SW 1271 (cell line): Measurements from ENCODE around the gene CRYAA.
"Not testable (repeated sequence)": the region's sequence is repeated elsewhere in the genome, so short reads cannot be mapped to it uniquely, and the experiment has no call there.

Experiments used
- DNase-seq, 2 experiments: peaks; one replicate each; lab custom pipeline; 2025; lab: John Stamatoyannopoulos, UW

Gene CRYAA

GRCh38 chr21:43168708-43169107 is at the start of gene CRYAA:
Gene CRYAA, plus strand, starts transcription at chr21:43169008. Its CDS starts 92 bp downstream, at chr21:43169100.
- DNase-seq: not testable (repeated sequence)

- DNase-seq: not testable (repeated sequence)
Observed at GRCh38 chr21:43130094-43130493, 38.7 kb upstream of the CRYAA start.

- DNase-seq: not testable (repeated sequence)
Observed at GRCh38 chr21:43134520-43134919, 34.3 kb upstream of the CRYAA start.

- not testable (repeated sequence) for DNase-seq
Observed at GRCh38 chr21:43138944-43139343, 29.9 kb upstream of the CRYAA start.

GRCh38 chr21:43141407-43141806 is 27.4 kb upstream of the CRYAA start:
- not testable (repeated sequence) for DNase-seq

GRCh38 chr21:43146637-43147036 is 22.2 kb upstream of the CRYAA start:
- not testable (repeated sequence) for DNase-seq

GRCh38 chr21:43147999-43148398 is 20.8 kb upstream of the CRYAA start:
- DNase-seq: not testable (repeated sequence)

GRCh38 chr21:43149344-43149743 is 19.5 kb upstream of the CRYAA start:
- DNase-seq: not testable (repeated sequence)

- DNase-seq: not testable (repeated sequence)
Observed at GRCh38 chr21:43153601-43154000, 15.2 kb upstream of the CRYAA start.

- DNase-seq: not testable (repeated sequence)
Observed at GRCh38 chr21:43159279-43160175, 9.3 kb upstream of the CRYAA start.

- DNase-seq: not testable (repeated sequence)
Observed at GRCh38 chr21:43161826-43162707, 6.7 kb upstream of the CRYAA start.

- not testable (repeated sequence) for DNase-seq
Observed at GRCh38 chr21:43162708-43163205, 6.1 kb upstream of the CRYAA start.

GRCh38 chr21:43164823-43165222 is 4.0 kb upstream of the CRYAA start:
- DNase-seq: not testable (repeated sequence)

- DNase-seq: not testable (repeated sequence)
Observed at GRCh38 chr21:43165734-43166133, 3.1 kb upstream of the CRYAA start.

- DNase-seq: not testable (repeated sequence)
Observed at GRCh38 chr21:43169230-43169886, 550 bp downstream of the CRYAA start.

- not testable (repeated sequence) for DNase-seq
Observed at GRCh38 chr21:43169891-43170290, 1.1 kb downstream of the CRYAA start.

GRCh38 chr21:43172812-43173211 is 4.0 kb downstream of the CRYAA start:
- DNase-seq: not testable (repeated sequence)

- not testable (repeated sequence) for DNase-seq
Observed at GRCh38 chr21:43173438-43173837, 4.6 kb downstream of the CRYAA start.

- not testable (repeated sequence) for DNase-seq
Observed at GRCh38 chr21:43173930-43174329, 5.1 kb downstream of the CRYAA start.

GRCh38 chr21:43174998-43175397 is 6.2 kb downstream of the CRYAA start:
- DNase-seq: not testable (repeated sequence)

- DNase-seq: not testable (repeated sequence)
Observed at GRCh38 chr21:43176621-43177020, 7.8 kb downstream of the CRYAA start.
